HEK293 (cell line): ENCODE data around the gene PHRF1.

Experiments used
- CTCF ChIA-PET: fragments of 350-600 bp; formaldehyde crosslinking; extraction: SDS; loops from one replicate; lab custom pipeline; 2021; ENCODE audit warnings: antibody characterized with exemption; lab: Yijun Ruan, JAX
- POLR2A ChIA-PET: fragments of 300-600 bp; formaldehyde crosslinking; extraction: SDS; loops from one replicate; lab custom pipeline; 2020; ENCODE audit warnings: antibody characterized with exemption, inconsistent platforms; lab: Yijun Ruan, JAX
- H3K27ac ChIP-seq: fragments of 200-500 bp; sonication (Bioruptor generic); 2 replicates; pipeline ENCODE4 v1.5.1; 2014; ENCODE audit warnings: low read depth, low read length, control low read depth, inconsistent platforms; ENCODE audit errors: extremely low read depth
- H3K36me3 ChIP-seq, 2 experiments: fragments of 200-500 bp in 1 of 2; sonication (Bioruptor generic) in 1 of 2; 1 replicate in 1 of 2; 2 replicates in 1 of 2; pipeline ENCODE4 v1.5.1; 2014 to 2017; ENCODE audit warnings: inconsistent platforms in 2 of 2, low read length in 2 of 2; ENCODE audit not compliant: control insufficient read depth in 2 of 2, insufficient read depth in 1 of 2
- H3K4me1 ChIP-seq: fragments of 200-500 bp; sonication (Bioruptor generic); 2 replicates; pipeline ENCODE4 v1.5.1; 2014; ENCODE audit warnings: mild to moderate bottlenecking, low read length, inconsistent platforms; ENCODE audit not compliant: control insufficient read depth, insufficient read depth
- H3K4me3 ChIP-seq: 2 replicates; pipeline ENCODE4 v1.5.1; 2011; ENCODE audit warnings: low read depth, mild to moderate bottlenecking, control low read depth, low read length, moderate library complexity
- H3K9me3 ChIP-seq: fragments of 200-500 bp; sonication (Bioruptor generic); 2 replicates; pipeline ENCODE4 v1.5.1; 2014; ENCODE audit warnings: low read depth, low read length, inconsistent platforms; ENCODE audit not compliant: control insufficient read depth, insufficient read depth
- IKZF3 ChIP-seq: fragments of 450-650 bp; IDR thresholded peaks from 2 replicates; pipeline ENCODE4 v1.5.0; 2018; ENCODE audit warnings: missing biosample characterization, mild to moderate bottlenecking, missing genetic modification characterization, moderate library complexity
- OVOL3 ChIP-seq: fragments of 450-650 bp; formaldehyde crosslinking; IDR thresholded peaks from 2 replicates; pipeline ENCODE4 v1.5.1; 2016; ENCODE audit warnings: missing biosample characterization, missing genetic modification characterization
- TCF7L2 ChIP-seq: IDR thresholded peaks from 2 replicates; pipeline ENCODE4 v1.6.1; 2011; ENCODE audit warnings: low read depth, mild to moderate bottlenecking, inconsistent platforms, low read length, moderate library complexity, borderline replicate concordance
- ZBTB17 ChIP-seq: fragments of 450-650 bp; formaldehyde crosslinking; IDR thresholded peaks from 2 replicates; pipeline ENCODE4 v1.5.1; 2016; ENCODE audit warnings: missing biosample characterization, missing genetic modification characterization
- ZBTB20 ChIP-seq: fragments of 450-650 bp; formaldehyde crosslinking; IDR thresholded peaks from 2 replicates; pipeline ENCODE4 v1.5.1; 2016; ENCODE audit warnings: missing biosample characterization, missing genetic modification characterization
- ZNF10 ChIP-seq: fragments of 450-650 bp; formaldehyde crosslinking; IDR thresholded peaks from 2 replicates; pipeline ENCODE4 v1.5.1; 2017; ENCODE audit warnings: missing biosample characterization, missing genetic modification characterization
- ZNF155 ChIP-seq: fragments of 450-650 bp; formaldehyde crosslinking; IDR thresholded peaks from 2 replicates; pipeline ENCODE4 v1.5.1; 2016; ENCODE audit warnings: missing biosample characterization, missing genetic modification characterization
- ZNF214 ChIP-seq: fragments of 450-650 bp; formaldehyde crosslinking; IDR thresholded peaks from 2 replicates; pipeline ENCODE4 v1.5.1; 2017; ENCODE audit warnings: missing biosample characterization, mild to moderate bottlenecking, missing genetic modification characterization, borderline replicate concordance
- ZNF221 ChIP-seq: fragments of 450-650 bp; formaldehyde crosslinking; IDR thresholded peaks from 2 replicates; pipeline ENCODE4 v1.5.1; 2017; ENCODE audit warnings: missing biosample characterization, missing genetic modification characterization, borderline replicate concordance
- ZNF274 ChIP-seq, 2 experiments: fragments of 200-500 bp in 1 of 2; fragments of 450-650 bp in 1 of 2; sonication (Bioruptor generic) in 1 of 2; formaldehyde crosslinking in 1 of 2; IDR thresholded peaks; 2 replicates each; pipeline versions ENCODE4 v1.5.1 to v1.6.1; 2014 to 2016; ENCODE audit warnings: borderline replicate concordance in 1 of 2, inconsistent platforms in 1 of 2, low read length in 1 of 2, missing biosample characterization in 1 of 2, missing genetic modification characterization in 1 of 2
- ZNF341 ChIP-seq: fragments of 450-650 bp; formaldehyde crosslinking; IDR thresholded peaks from 2 replicates; pipeline ENCODE4; 2016; ENCODE audit warnings: low read depth, missing biosample characterization, missing genetic modification characterization
- ZNF394 ChIP-seq: fragments of 450-650 bp; formaldehyde crosslinking; IDR thresholded peaks from 2 replicates; pipeline ENCODE4 v1.5.1; 2016; ENCODE audit warnings: missing biosample characterization, missing genetic modification characterization, mild to moderate bottlenecking, moderate library complexity, borderline replicate concordance
- ZNF544 ChIP-seq: fragments of 450-650 bp; formaldehyde crosslinking; IDR thresholded peaks from 2 replicates; pipeline ENCODE4 v1.5.0; 2017; ENCODE audit warnings: missing biosample characterization, missing genetic modification characterization
- ZNF558 ChIP-seq: fragments of 450-650 bp; formaldehyde crosslinking; IDR thresholded peaks from 2 replicates; pipeline ENCODE4 v1.5.1; 2016; ENCODE audit warnings: missing biosample characterization, missing genetic modification characterization
- ZNF624 ChIP-seq: fragments of 450-650 bp; formaldehyde crosslinking; IDR thresholded peaks from 2 replicates; pipeline ENCODE4 v1.5.1; 2017; ENCODE audit warnings: missing biosample characterization, missing genetic modification characterization
- ZNF658 ChIP-seq: fragments of 450-650 bp; formaldehyde crosslinking; IDR thresholded peaks from 2 replicates; pipeline ENCODE4; 2016; ENCODE audit warnings: missing biosample characterization, missing genetic modification characterization
- ZNF677 ChIP-seq: fragments of 450-650 bp; IDR thresholded peaks from 2 replicates; pipeline ENCODE4 v1.5.0; 2018; ENCODE audit warnings: missing biosample characterization, mild to moderate bottlenecking, missing genetic modification characterization, moderate library complexity
- ZNF792 ChIP-seq: fragments of 450-650 bp; formaldehyde crosslinking; IDR thresholded peaks from 2 replicates; pipeline ENCODE4 v1.5.1; 2016; ENCODE audit warnings: missing biosample characterization, missing genetic modification characterization
- TF ChIP-seq, protein P1 (sequence below): fragments of 450-650 bp; formaldehyde crosslinking; IDR thresholded peaks from 2 replicates; pipeline ENCODE4 v1.5.1; 2016; ENCODE audit warnings: missing biosample characterization, missing genetic modification characterization
- TF ChIP-seq, protein P2 (sequence below): fragments of 450-650 bp; formaldehyde crosslinking; optimal IDR thresholded peaks from 2 replicates; pipeline ENCODE3; 2016; ENCODE audit warnings: missing biosample characterization, mild to moderate bottlenecking, missing genetic modification characterization
- TF ChIP-seq, protein P3 (sequence below): fragments of 450-650 bp; formaldehyde crosslinking; IDR thresholded peaks from 2 replicates; pipeline ENCODE4 v1.5.1; 2016; ENCODE audit warnings: missing biosample characterization, missing genetic modification characterization

The PHRF1 gene

DNA sequence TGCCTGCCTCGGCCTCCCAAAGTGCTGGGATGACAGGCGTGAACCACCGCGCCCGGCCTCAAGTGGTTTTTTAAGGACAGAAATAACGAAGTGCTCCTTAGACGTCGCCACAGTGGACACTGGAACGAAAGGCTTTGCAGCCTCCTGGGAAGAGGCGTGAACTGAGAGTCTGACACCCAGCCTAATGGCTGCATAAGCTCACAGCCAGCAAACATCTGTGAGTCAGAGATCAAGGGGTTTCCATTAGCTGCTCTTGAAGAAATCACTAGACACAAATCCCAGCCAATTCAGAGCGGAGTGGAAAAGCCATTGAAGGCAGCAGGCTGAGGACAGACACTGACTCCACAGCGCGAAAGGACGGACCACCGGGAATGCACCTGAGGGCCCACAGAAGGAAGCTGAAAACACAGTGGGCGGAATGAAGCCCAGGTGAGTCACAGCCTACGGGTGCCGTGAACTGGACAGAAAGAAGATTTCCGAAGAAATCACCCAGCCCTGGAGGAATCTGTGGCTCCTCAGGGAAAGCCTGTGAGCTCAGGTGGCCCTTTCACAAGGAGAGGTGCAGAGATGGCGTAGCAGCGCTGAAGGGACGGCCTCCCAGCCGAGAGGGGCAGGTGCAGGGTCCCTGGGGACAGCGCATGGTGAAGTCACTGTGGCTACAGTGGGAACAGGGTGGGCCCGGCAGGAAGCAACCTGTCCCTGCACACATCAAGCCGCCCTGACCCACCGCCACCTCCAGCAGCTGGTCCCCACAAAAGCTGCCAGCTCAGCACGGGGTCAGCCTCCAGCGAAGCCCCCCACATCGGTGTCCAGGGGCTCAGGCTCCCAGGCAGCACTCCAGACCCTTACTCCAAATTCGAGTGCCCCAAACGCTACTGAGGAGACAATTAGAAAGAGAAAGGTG is 27.3 kb upstream of the PHRF1 start:
- no peak for TF ChIP-seq ZNF658 (tag by site-specific recombination)
- TF ChIP-seq IKZF3 (tag by site-specific recombination), result no peak
- TF ChIP-seq ZNF341 (tag by site-specific recombination), result no peak
- TF ChIP-seq, protein P1, sequence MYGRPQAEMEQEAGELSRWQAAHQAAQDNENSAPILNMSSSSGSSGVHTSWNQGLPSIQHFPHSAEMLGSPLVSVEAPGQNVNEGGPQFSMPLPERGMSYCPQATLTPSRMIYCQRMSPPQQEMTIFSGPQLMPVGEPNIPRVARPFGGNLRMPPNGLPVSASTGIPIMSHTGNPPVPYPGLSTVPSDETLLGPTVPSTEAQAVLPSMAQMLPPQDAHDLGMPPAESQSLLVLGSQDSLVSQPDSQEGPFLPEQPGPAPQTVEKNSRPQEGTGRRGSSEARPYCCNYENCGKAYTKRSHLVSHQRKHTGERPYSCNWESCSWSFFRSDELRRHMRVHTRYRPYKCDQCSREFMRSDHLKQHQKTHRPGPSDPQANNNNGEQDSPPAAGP (tag by site-specific recombination), result no peak
- TF ChIP-seq ZNF624, result no peak
- no peak for TF ChIP-seq ZBTB17 (tag by site-specific recombination)
- TF ChIP-seq TCF7L2, result no peak
- TF ChIP-seq ZNF558, result no peak
- TF ChIP-seq ZNF677 (tag by site-specific recombination), result no peak
- no peak for TF ChIP-seq ZNF792 (tag by site-specific recombination)
- no peak for TF ChIP-seq OVOL3 (tag by site-specific recombination)
- Histone ChIP-seq H3K4me3 (no peak overlapping the region), H3K27ac (no peak overlapping the region), H3K4me1 (no peaks in the 10 kb centered on the region), H3K9me3 (no peaks in the 10 kb centered on the region), H3K36me3 (no peaks in the 10 kb centered on the region)
- ChIA-PET POLR2A (no interaction called here), CTCF (interaction anchor here (0.6 kb wide), 1 partner anchor 46 kb away, joined by 3 read pairs; no protein-coding TSS in a partner anchor)

DNA sequence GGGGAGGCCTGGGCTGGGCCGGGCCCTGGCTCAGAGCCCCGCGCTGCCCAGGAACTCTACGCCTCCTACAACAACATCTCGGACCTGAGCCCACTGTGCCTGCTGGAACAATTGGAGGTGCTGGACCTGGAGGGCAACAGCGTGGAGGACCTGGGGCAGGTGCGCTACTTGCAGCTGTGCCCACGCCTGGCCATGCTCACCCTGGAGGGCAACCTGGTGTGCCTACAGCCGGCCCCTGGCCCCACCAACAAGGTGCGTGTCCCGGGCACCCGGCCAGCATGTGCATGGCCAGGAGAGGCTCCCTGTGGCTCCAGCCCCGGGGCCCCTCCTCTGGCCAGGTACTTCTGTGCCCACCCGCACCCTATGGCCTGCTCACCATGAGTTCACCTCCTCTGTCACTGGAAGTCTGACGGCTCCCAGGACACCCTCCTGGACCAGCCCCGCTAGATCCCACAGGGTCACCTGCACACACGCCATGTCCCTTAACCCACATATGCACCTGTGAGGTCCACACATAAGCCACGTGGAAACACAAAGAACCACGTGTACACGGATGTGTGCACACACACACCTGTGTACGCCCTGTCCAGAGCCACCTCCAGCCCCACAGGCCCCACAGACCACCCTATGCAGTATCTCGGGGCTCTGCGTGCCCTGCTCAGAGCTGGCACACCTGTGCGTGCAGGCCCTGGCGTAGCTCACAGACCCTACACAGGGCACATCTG is 26.1 kb upstream of the PHRF1 start:
- H3K4me1 ChIP-seq, result no peaks in the 10 kb centered on the region
- H3K9me3 ChIP-seq, result no peaks in the 10 kb centered on the region
- H3K4me3 ChIP-seq, result no peak overlapping the region
- ChIA-PET POLR2A (interaction anchor here (1.0 kb wide), 1 partner anchor 12 kb away, joined by 3 read pairs; no protein-coding TSS in a partner anchor), CTCF (no interaction called here)
- no peak overlapping the region for H3K27ac ChIP-seq
- H3K36me3 ChIP-seq, result no peaks in the 10 kb centered on the region
- TF ChIP-seq, protein P1 (tag by site-specific recombination), result no peak
- TF ChIP-seq, protein P2, sequence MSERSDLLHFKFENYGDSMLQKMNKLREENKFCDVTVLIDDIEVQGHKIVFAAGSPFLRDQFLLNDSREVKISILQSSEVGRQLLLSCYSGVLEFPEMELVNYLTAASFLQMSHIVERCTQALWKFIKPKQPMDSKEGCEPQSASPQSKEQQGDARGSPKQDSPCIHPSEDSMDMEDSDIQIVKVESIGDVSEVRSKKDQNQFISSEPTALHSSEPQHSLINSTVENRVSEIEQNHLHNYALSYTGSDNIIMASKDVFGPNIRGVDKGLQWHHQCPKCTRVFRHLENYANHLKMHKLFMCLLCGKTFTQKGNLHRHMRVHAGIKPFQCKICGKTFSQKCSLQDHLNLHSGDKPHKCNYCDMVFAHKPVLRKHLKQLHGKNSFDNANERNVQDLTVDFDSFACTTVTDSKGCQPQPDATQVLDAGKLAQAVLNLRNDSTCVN (tag by site-specific recombination), result no peak
- no peak for TF ChIP-seq ZNF274 (IDR thresholded peaks at IDR 0.05; ENCODE audit: low read length)
- TF ChIP-seq ZNF274 (tag by site-specific recombination; IDR thresholded peaks at IDR 0.05; ENCODE audit: borderline replicate concordance), result no peak
- TF ChIP-seq ZNF544 (tag by site-specific recombination), result no peak
- TF ChIP-seq ZNF394, result no peak
- TF ChIP-seq, protein P3, sequence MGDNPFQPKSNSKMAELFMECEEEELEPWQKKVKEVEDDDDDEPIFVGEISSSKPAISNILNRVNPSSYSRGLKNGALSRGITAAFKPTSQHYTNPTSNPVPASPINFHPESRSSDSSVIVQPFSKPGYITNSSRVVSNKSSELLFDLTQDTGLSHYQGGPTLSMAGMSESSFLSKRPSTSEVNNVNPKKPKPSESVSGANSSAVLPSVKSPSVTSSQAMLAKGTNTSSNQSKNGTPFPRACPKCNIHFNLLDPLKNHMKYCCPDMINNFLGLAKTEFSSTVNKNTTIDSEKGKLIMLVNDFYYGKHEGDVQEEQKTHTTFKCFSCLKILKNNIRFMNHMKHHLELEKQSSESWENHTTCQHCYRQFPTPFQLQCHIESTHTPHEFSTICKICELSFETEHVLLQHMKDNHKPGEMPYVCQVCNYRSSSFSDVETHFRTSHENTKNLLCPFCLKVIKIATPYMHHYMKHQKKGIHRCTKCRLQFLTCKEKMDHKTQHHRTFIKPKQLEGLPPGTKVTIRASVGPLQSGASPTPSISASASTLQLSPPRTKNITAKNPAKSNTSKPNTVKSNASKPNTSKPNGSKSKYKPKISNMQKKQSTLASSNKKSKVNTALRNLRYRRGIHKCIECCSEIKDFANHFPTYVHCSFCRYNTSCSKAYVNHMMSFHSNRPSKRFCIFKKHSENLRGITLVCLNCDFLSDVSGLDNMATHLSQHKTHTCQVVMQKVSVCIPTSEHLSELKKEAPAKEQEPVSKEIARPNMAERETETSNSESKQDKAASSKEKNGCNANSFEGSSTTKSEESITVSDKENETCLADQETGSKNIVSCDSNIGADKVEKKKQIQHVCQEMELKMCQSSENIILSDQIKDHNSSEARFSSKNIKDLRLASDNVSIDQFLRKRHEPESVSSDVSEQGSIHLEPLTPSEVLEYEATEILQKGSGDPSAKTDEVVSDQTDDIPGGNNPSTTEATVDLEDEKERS (tag by site-specific recombination), result no peak
- TF ChIP-seq ZNF214 (tag by site-specific recombination), result no peak
- no peak for TF ChIP-seq ZBTB20
- no peak for TF ChIP-seq ZNF155
- no peak for TF ChIP-seq ZNF221 (tag by site-specific recombination)
- TF ChIP-seq ZNF10, result no peak
